NCI-H1417 treated with DMSO at 0.1 percent for 48 hours (cell line): ENCODE results near the gene FNBP1L.
"Not testable (repeated sequence)": the region's sequence is repeated elsewhere in the genome, so short reads cannot be mapped to it uniquely, and the experiment has no call there.

Experiments used
- DNase-seq: peaks from one replicate; lab custom pipeline; 2025; lab: John Stamatoyannopoulos, UW

FNBP1L gene

GRCh38 chr1:93573940-93574469 is 126.1 kb downstream of the FNBP1L start:
- no peak for DNase-seq

- DNase-seq: no peak
These were observed 126.6 kb downstream of the FNBP1L start for GRCh38 chr1:93574511-93574910.

GRCh38 chr1:93574991-93575390 is 127.1 kb downstream of the FNBP1L start:
- no peak for DNase-seq

GRCh38 chr1:93575621-93576284 is 127.8 kb downstream of the FNBP1L start:
- DNase-seq: peak; percentile 78

GRCh38 chr1:93576346-93576745 is 128.4 kb downstream of the FNBP1L start:
- peak; percentile 86 for DNase-seq

GRCh38 chr1:93576746-93577145 is 128.8 kb downstream of the FNBP1L start:
- DNase-seq: no peak

- no peak for DNase-seq
These were observed 129.9 kb downstream of the FNBP1L start for GRCh38 chr1:93577536-93578432.

GRCh38 chr1:93578433-93578830 is 130.5 kb downstream of the FNBP1L start:
- DNase-seq: no peak

GRCh38 chr1:93578911-93579825 is 131.2 kb downstream of the FNBP1L start:
- no peak for DNase-seq

- DNase-seq: no peak
These were observed 132.0 kb downstream of the FNBP1L start for GRCh38 chr1:93579891-93580290.

GRCh38 chr1:93581917-93582850 is 134.3 kb downstream of the FNBP1L start:
- DNase-seq: no peak

GRCh38 chr1:93584261-93585003 is 136.5 kb downstream of the FNBP1L start:
- DNase-seq: no peak

- no peak for DNase-seq
These were observed 137.4 kb downstream of the FNBP1L start for GRCh38 chr1:93585059-93585966.

GRCh38 chr1:93587354-93587753 is 139.4 kb downstream of the FNBP1L start:
- DNase-seq: no peak

- DNase-seq: no peak
These were observed 140.3 kb downstream of the FNBP1L start for GRCh38 chr1:93588206-93588605.

GRCh38 chr1:93588955-93589354 is 141.0 kb downstream of the FNBP1L start:
- DNase-seq: no peak

- not testable (repeated sequence) for DNase-seq
These were observed 143.4 kb downstream of the FNBP1L start for GRCh38 chr1:93591291-93591675.

GRCh38 chr1:93591676-93592550 is 144.0 kb downstream of the FNBP1L start:
- DNase-seq: peak; percentile 90
